Activated CD8-positive, alpha-beta memory T cell treated with anti-CD3 and anti-CD28 coated beads for 1 hour (primary cell): Measurements from ENCODE around the gene CCL5.

Source experiments
- DNase-seq, 2 donors: peaks; one replicate each; pipeline ENCODE4 v3.0.0-alpha.2; 2020; ENCODE audit warnings: low read depth in 1 of 2; ENCODE audit errors: extremely low read depth in 1 of 2

The CCL5 gene

GRCh38 chr17:35879773-35880654 lies at the start of gene CCL5:
Gene CCL5, minus strand, starts transcription at chr17:35880360.
- peak in 1 of 2 donors; percentile 30 for DNase-seq

- no peak for DNase-seq
These were observed 47.6 kb upstream of the CCL5 start for GRCh38 chr17:35927714-35928113.

- DNase-seq = no peak
These were observed 43.5 kb upstream of the CCL5 start for GRCh38 chr17:35923609-35924114.

- no peak for DNase-seq
These were observed 40.1 kb upstream of the CCL5 start for GRCh38 chr17:35920229-35920628.

- no peak for DNase-seq
These were observed 38.5 kb upstream of the CCL5 start for GRCh38 chr17:35918665-35919064.

GRCh38 chr17:35917519-35918213 lies 37.5 kb upstream of the CCL5 start:
- no peak for DNase-seq

- no peak for DNase-seq
These were observed 35.2 kb upstream of the CCL5 start for GRCh38 chr17:35915153-35915964.

GRCh38 chr17:35914354-35914753 lies 34.2 kb upstream of the CCL5 start:
- no peak for DNase-seq

- DNase-seq = no peak
These were observed 33.4 kb upstream of the CCL5 start for GRCh38 chr17:35913609-35914008.

- DNase-seq = no peak
These were observed 32.8 kb upstream of the CCL5 start for GRCh38 chr17:35912942-35913341.

GRCh38 chr17:35912339-35912912 lies 32.3 kb upstream of the CCL5 start:
- DNase-seq = no peak

GRCh38 chr17:35909408-35909807 lies 29.2 kb upstream of the CCL5 start:
- no peak for DNase-seq

- DNase-seq = no peak
These were observed 27.5 kb upstream of the CCL5 start for GRCh38 chr17:35907691-35908090.

- no peak for DNase-seq
These were observed 26.9 kb upstream of the CCL5 start for GRCh38 chr17:35906926-35907637.

- no peak for DNase-seq
These were observed 26.2 kb upstream of the CCL5 start for GRCh38 chr17:35906191-35906925.

GRCh38 chr17:35903451-35903850 lies 23.3 kb upstream of the CCL5 start:
- DNase-seq = no peak

GRCh38 chr17:35901631-35902175 lies 21.5 kb upstream of the CCL5 start:
- DNase-seq = no peak

- DNase-seq = no peak
These were observed 20.7 kb upstream of the CCL5 start for GRCh38 chr17:35900708-35901480.
